ENCODE results near the gene PDLIM7. TPM values are rescaled to one million over a fixed set of nuclear protein-coding genes. Genes with fewer than 3 reads are reported as not detected.

Gene PDLIM7
- total and polyA plus RNA-seq, 7 experiments from 2014 or later, result 2.7 to 63.2 (median 4.7) TPM

DNA sequence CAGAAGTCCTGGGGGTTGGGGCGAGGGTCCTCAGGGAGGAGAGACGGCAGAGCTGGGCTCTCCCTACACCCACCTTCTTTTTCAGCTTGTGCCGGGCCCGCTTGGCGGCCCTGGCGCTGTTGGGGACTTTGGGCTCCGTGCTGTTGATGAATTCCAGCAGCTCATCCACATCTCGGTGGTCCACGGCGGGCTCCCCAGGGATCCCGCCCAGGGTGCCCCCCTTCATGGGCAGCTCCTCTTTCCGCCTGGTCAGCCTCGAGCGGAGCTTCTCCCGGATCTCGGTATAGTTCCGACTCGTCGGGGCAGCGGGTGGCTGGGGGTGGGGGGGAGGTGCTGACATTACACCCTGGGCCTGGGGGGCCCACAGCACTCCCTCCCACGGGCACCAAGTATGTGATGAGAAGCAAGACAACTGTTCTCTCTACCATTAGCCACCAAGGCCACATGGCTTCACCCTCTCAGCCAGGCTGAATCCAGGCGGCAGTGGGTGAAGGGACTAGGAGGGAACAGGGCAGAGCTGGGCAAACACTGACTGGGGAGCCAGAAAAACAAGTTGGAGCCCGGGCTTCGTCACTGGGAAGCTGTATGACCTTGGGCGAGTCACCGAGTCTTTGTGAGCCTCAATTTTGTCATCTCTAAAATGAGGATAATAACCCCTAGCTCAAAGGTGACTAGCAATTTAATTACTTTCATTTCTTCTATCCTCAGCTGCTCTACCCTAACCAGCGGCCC is 34.0 kb upstream of the PDLIM7 start:
- H3K4me3 ChIP-seq (ENCODE audit: low read length), result no peak overlapping the region
- no peak for DNase-seq
- H3K9me3 Mint-ChIP-seq, result peaks cover 0 to 2% (median 0%) of the 10 kb centered on the region in 11 donors
- no peak overlapping the region for H3K4me3 Mint-ChIP-seq
- H3K27ac ChIP-seq (ENCODE audit: low read depth, low read length), result no peak overlapping the region
- ChIA-PET POLR2A (interaction anchor here (0.5 to 1.0 kb wide), 3 partner anchors 10 to 41 kb away, joined by 3 to 4 read pairs (median 3); no protein-coding TSS in a partner anchor), CTCF (no interaction called here)
- no peaks in the 10 kb centered on the region for H3K4me1 ChIP-seq (ENCODE audit: control insufficient read depth in 2 of 2, insufficient read depth in 2 of 2, low read length in 2 of 2)
- H3K9me3 ChIP-seq (ENCODE audit: control insufficient read depth in 2 of 3, low read length in 3 of 3), result no peaks in the 10 kb centered on the region
- intact Hi-C loops (cut with micrococcal nuclease), result no loop called here
- no peaks in the 10 kb centered on the region for H3K27me3 ChIP-seq (ENCODE audit: control insufficient read depth in 2 of 2, insufficient read depth in 2 of 2, low read length in 2 of 2)
- H3K36me3 Mint-ChIP-seq, result peaks cover 0 to 28% (median 13%) of the 10 kb centered on the region in 5 donors
- H3K27me3 Mint-ChIP-seq, result no peaks in the 10 kb centered on the region
- peaks cover 0 to 90% (median 10%) of the 10 kb centered on the region in 3 experiments for H3K36me3 ChIP-seq (ENCODE audit: control insufficient read depth in 2 of 3, insufficient read depth in 3 of 3, low read length in 3 of 3)
- ATAC-seq, result no peak
- H3K27ac Mint-ChIP-seq, result peak overlapping the region in 2 of 9 donors; percentile 42 to 66
- peaks cover 0 to 8% (median 2%) of the 10 kb centered on the region in 7 donors for H3K4me1 Mint-ChIP-seq

DNA sequence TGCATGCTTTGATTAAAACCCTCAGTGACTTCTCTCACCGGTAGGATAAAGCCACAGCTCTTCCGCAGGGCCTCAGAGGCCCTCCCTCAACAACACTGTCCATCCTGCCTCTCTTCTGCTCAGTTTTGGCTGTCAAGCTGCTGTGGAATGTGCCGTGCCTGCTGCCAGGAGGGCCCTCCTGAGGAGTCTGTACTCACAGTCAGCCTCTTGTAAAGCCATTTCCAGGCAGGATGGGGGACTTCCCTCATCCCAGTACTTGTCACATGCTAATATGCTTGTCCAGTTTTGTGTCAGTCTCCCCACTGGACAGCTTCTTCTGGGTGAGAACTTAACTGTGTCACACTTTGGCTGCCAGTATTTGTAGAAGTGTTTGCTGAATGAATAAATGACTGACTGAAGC is 33.2 kb upstream of the PDLIM7 start:
- H3K27ac ChIP-seq (ENCODE audit: low read depth, low read length), result no peak overlapping the region
- H3K4me1 ChIP-seq (ENCODE audit: control insufficient read depth in 2 of 2, insufficient read depth in 2 of 2, low read length in 2 of 2), result no peaks in the 10 kb centered on the region
- no peak overlapping the region for H3K4me3 Mint-ChIP-seq
- peak overlapping the region in 5 of 9 donors; percentile 12 to 62 (median 37) for H3K27ac Mint-ChIP-seq
- no peaks in the 10 kb centered on the region for H3K27me3 Mint-ChIP-seq
- no peaks in the 10 kb centered on the region for H3K27me3 ChIP-seq (ENCODE audit: control insufficient read depth in 2 of 2, insufficient read depth in 2 of 2, low read length in 2 of 2)
- DNase-seq (no peak), ATAC-seq (no peak)
- peaks cover 0 to 91% (median 10%) of the 10 kb centered on the region in 3 experiments for H3K36me3 ChIP-seq (ENCODE audit: control insufficient read depth in 2 of 3, insufficient read depth in 3 of 3, low read length in 3 of 3)
- H3K9me3 ChIP-seq (ENCODE audit: control insufficient read depth in 2 of 3, low read length in 3 of 3), result no peaks in the 10 kb centered on the region
- H3K4me1 Mint-ChIP-seq, result peaks cover 0 to 8% (median 2%) of the 10 kb centered on the region in 7 donors
- no peak overlapping the region for H3K4me3 ChIP-seq (ENCODE audit: low read length)
- peaks cover 0 to 2% (median 0%) of the 10 kb centered on the region in 11 donors for H3K9me3 Mint-ChIP-seq
- ChIA-PET POLR2A (interaction anchor here (0.5 to 1.0 kb wide), 2 partner anchors 9 to 40 kb away, joined by 3 read pairs; no protein-coding TSS in a partner anchor), CTCF (no interaction called here)
- H3K36me3 Mint-ChIP-seq, result peaks cover 0 to 28% (median 13%) of the 10 kb centered on the region in 5 donors
- intact Hi-C loops (cut with micrococcal nuclease), result no loop called here

GRCh38 chr5:177529247-177530203 is 32.1 kb upstream of the PDLIM7 start:
- intact Hi-C loops (cut with micrococcal nuclease), result no loop called here
- H3K27ac ChIP-seq (ENCODE audit: low read depth, low read length), result no peak overlapping the region
- ATAC-seq (no peak), DNase-seq (no peak)
- no peak overlapping the region for H3K4me3 Mint-ChIP-seq
- no peaks in the 10 kb centered on the region for H3K9me3 ChIP-seq (ENCODE audit: control insufficient read depth in 2 of 3, low read length in 3 of 3)
- no peak overlapping the region for H3K4me3 ChIP-seq (ENCODE audit: low read length)
- ChIA-PET POLR2A (no interaction called here), CTCF (no interaction called here)
- peaks cover 0 to 4% (median 2%) of the 10 kb centered on the region in 7 donors for H3K4me1 Mint-ChIP-seq
- peak overlapping the region in 6 of 9 donors; percentile 12 to 47 (median 43) for H3K27ac Mint-ChIP-seq
- H3K4me1 ChIP-seq (ENCODE audit: control insufficient read depth in 2 of 2, insufficient read depth in 2 of 2, low read length in 2 of 2), result no peaks in the 10 kb centered on the region
- H3K36me3 Mint-ChIP-seq, result peaks cover 0 to 21% (median 13%) of the 10 kb centered on the region in 5 donors
- no peaks in the 10 kb centered on the region for H3K27me3 ChIP-seq (ENCODE audit: control insufficient read depth in 2 of 2, insufficient read depth in 2 of 2, low read length in 2 of 2)
- H3K36me3 ChIP-seq (ENCODE audit: control insufficient read depth in 2 of 3, insufficient read depth in 3 of 3, low read length in 3 of 3), result peaks cover 0 to 97% (median 10%) of the 10 kb centered on the region in 3 experiments
- peaks cover 0 to 2% (median 0%) of the 10 kb centered on the region in 11 donors for H3K9me3 Mint-ChIP-seq
- H3K27me3 Mint-ChIP-seq, result no peaks in the 10 kb centered on the region

DNA sequence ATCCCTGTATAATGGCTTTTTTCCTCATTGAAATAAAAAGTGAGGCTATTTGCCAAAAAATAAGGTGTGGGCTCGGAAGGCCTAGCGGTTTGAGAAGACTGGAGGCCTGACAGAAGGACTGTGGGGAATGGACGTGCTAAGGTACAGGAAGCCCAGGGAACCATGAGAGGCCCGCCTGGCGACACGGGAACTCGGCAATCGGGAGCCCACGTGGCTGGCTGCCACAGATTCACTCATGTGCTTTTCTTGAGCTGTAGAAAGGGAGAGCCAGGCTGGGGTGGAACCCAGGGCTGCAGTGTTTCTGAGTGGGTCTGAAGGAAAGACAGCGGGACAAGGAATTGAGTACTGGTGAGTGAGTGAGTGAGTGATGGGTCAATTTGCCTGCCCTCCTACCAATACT is 31.2 kb upstream of the PDLIM7 start:
- H3K4me3 Mint-ChIP-seq, result no peak overlapping the region
- H3K27ac ChIP-seq (ENCODE audit: low read depth, low read length), result no peak overlapping the region
- no peaks in the 10 kb centered on the region for H3K4me1 ChIP-seq (ENCODE audit: control insufficient read depth in 2 of 2, insufficient read depth in 2 of 2, low read length in 2 of 2)
- DNase-seq (no peak), ATAC-seq (no peak)
- no peaks in the 10 kb centered on the region for H3K27me3 ChIP-seq (ENCODE audit: control insufficient read depth in 2 of 2, insufficient read depth in 2 of 2, low read length in 2 of 2)
- peaks cover 0 to 99% (median 10%) of the 10 kb centered on the region in 3 experiments for H3K36me3 ChIP-seq (ENCODE audit: control insufficient read depth in 2 of 3, insufficient read depth in 3 of 3, low read length in 3 of 3)
- H3K4me3 ChIP-seq (ENCODE audit: low read length), result no peak overlapping the region
- intact Hi-C loops (cut with micrococcal nuclease), result no loop called here
- peaks cover 0 to 2% (median 0%) of the 10 kb centered on the region in 11 donors for H3K9me3 Mint-ChIP-seq
- H3K27ac Mint-ChIP-seq, result no peak overlapping the region
- no peaks in the 10 kb centered on the region for H3K9me3 ChIP-seq (ENCODE audit: control insufficient read depth in 2 of 3, low read length in 3 of 3)
- ChIA-PET CTCF (no interaction called here), POLR2A (no interaction called here)
- peaks cover 0 to 4% (median under 1%) of the 10 kb centered on the region in 7 donors for H3K4me1 Mint-ChIP-seq
- peaks cover 0 to 18% (median 13%) of the 10 kb centered on the region in 5 donors for H3K36me3 Mint-ChIP-seq
- no peaks in the 10 kb centered on the region for H3K27me3 Mint-ChIP-seq

DNA sequence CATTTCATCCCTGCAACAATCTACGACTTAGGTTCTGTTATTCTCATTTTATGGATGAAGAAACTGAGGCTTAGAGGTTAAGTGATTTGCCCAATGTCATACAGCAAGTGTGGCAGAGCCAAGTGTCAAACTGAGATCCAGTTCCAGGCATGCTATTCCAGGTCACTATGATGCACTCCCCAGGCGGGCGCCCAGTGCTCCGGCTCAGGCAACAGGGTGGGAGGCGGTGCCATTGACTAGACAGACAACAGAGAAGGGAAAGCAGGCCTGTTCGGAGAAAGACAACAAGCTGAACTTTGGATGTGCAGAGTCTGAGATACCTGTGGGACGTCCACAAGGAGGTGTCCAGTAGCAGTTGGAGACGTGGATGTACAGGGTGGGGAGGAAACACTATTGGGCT is 30.2 kb upstream of the PDLIM7 start:
- no peak overlapping the region for H3K4me3 Mint-ChIP-seq
- intact Hi-C loops (cut with micrococcal nuclease), result no loop called here
- DNase-seq, result no peak
- ChIA-PET CTCF (no interaction called here), POLR2A (no interaction called here)
- Histone ChIP-seq H3K9me3 (ENCODE audit: control insufficient read depth in 2 of 3, low read length in 3 of 3) (no peaks in the 10 kb centered on the region), H3K4me1 (ENCODE audit: control insufficient read depth in 2 of 2, insufficient read depth in 2 of 2, low read length in 2 of 2) (no peaks in the 10 kb centered on the region), H3K27me3 (ENCODE audit: control insufficient read depth in 2 of 2, insufficient read depth in 2 of 2, low read length in 2 of 2) (no peaks in the 10 kb centered on the region), H3K4me3 (ENCODE audit: low read length) (no peak overlapping the region), H3K27ac (ENCODE audit: low read depth, low read length) (no peak overlapping the region), H3K36me3 (ENCODE audit: control insufficient read depth in 2 of 3, insufficient read depth in 3 of 3, low read length in 3 of 3) (peaks cover 0 to 93% (median 10%) of the 10 kb centered on the region in 3 experiments)
- H3K27me3 Mint-ChIP-seq, result no peaks in the 10 kb centered on the region
- peaks cover 0 to 13% (median 11%) of the 10 kb centered on the region in 5 donors for H3K36me3 Mint-ChIP-seq
- peaks cover 0 to 4% (median 0%) of the 10 kb centered on the region in 7 donors for H3K4me1 Mint-ChIP-seq
- H3K27ac Mint-ChIP-seq, result no peak overlapping the region
- H3K9me3 Mint-ChIP-seq, result peaks cover 0 to 2% (median 0%) of the 10 kb centered on the region in 11 donors
- ATAC-seq, result no peak

- no peaks in the 10 kb centered on the region for H3K9me3 ChIP-seq (ENCODE audit: control insufficient read depth in 2 of 3, low read length in 3 of 3)
- no peak for DNase-seq
- CTCF ChIA-PET, result no interaction called here
- Mint-ChIP-seq H3K27ac (no peak overlapping the region), H3K4me1 (peaks cover 0 to 4% (median 0%) of the 10 kb centered on the region in 7 donors), H3K9me3 (peaks cover 0 to 2% (median 0%) of the 10 kb centered on the region in 11 donors), H3K4me3 (no peak overlapping the region), H3K36me3 (peaks cover 0 to 10% (median 8%) of the 10 kb centered on the region in 5 donors), H3K27me3 (no peaks in the 10 kb centered on the region)
- POLR2A ChIA-PET, result no interaction called here
- peaks cover 0 to 89% (median 10%) of the 10 kb centered on the region in 3 experiments for H3K36me3 ChIP-seq (ENCODE audit: control insufficient read depth in 2 of 3, insufficient read depth in 3 of 3, low read length in 3 of 3)
- no peaks in the 10 kb centered on the region for H3K4me1 ChIP-seq (ENCODE audit: control insufficient read depth in 2 of 2, insufficient read depth in 2 of 2, low read length in 2 of 2)
- intact Hi-C loops (cut with micrococcal nuclease), result no loop called here
- H3K27me3 ChIP-seq (ENCODE audit: control insufficient read depth in 2 of 2, insufficient read depth in 2 of 2, low read length in 2 of 2), result no peaks in the 10 kb centered on the region
- no peak overlapping the region for H3K27ac ChIP-seq (ENCODE audit: low read depth, low read length)
- H3K4me3 ChIP-seq (ENCODE audit: low read length), result no peak overlapping the region
- no peak for ATAC-seq
Observed at GRCh38 chr5:177526791-177527190, 29.4 kb upstream of the PDLIM7 start.
